ENCODE results near the gene OR14J1. TPM values are rescaled to one million over a fixed set of nuclear protein-coding genes. Genes with fewer than 3 reads are reported as not detected.

OR14J1 gene
- polyA plus RNA-seq, 3 donors, result 0.06 to 0.12 (median 0.11) TPM

Other genes starting within 250 kb of the OR14J1 start
- gene OR2B3, start 214.4 kb upstream of the OR14J1 start, polyA plus RNA-seq (ENCODE audit: insufficient read length in 3 of 3), result not detected
- gene OR2J1, start 202.2 kb upstream of the OR14J1 start, polyA plus RNA-seq (ENCODE audit: insufficient read length in 3 of 3), result not detected
- gene OR2J3, start 193.6 kb upstream of the OR14J1 start, polyA plus RNA-seq (ENCODE audit: insufficient read length in 3 of 3), result not detected
- not detected for gene OR2J2, start 130.8 kb upstream of the OR14J1 start, polyA plus RNA-seq (ENCODE audit: insufficient read length in 3 of 3)
- not detected for gene OR5V1, start 67.2 kb downstream of the OR14J1 start, polyA plus RNA-seq (ENCODE audit: insufficient read length in 3 of 3)
- not detected for gene OR12D3, start 73.6 kb downstream of the OR14J1 start, polyA plus RNA-seq (ENCODE audit: insufficient read length in 3 of 3)
- not detected for gene OR12D2, start 93.9 kb downstream of the OR14J1 start, polyA plus RNA-seq (ENCODE audit: insufficient read length in 3 of 3)
- not detected for gene OR12D1, start 113.2 kb downstream of the OR14J1 start, polyA plus RNA-seq (ENCODE audit: insufficient read length in 3 of 3)
- not detected for gene OR10C1, start 137.6 kb downstream of the OR14J1 start, polyA plus RNA-seq (ENCODE audit: insufficient read length in 3 of 3)
- not detected for gene OR11A1, start 155.4 kb downstream of the OR14J1 start, polyA plus RNA-seq (ENCODE audit: insufficient read length in 3 of 3)
- gene OR2H1, start 155.5 kb downstream of the OR14J1 start, polyA plus RNA-seq (ENCODE audit: insufficient read length in 3 of 3), result not detected
- not detected for gene MAS1L, start 186.3 kb downstream of the OR14J1 start, polyA plus RNA-seq (ENCODE audit: insufficient read length in 3 of 3)